Measurements from ENCODE around the gene TMEM132D.

- TF ChIP-seq EZH2phosphoT487 (IDR thresholded peaks at IDR 0.05; ENCODE audit: borderline replicate concordance, low read depth, low read length) (no peak), CTCF (conservative IDR thresholded peaks at IDR 0.05; ENCODE audit: low read length) (no peak)
Observed at GRCh38 chr12:129069886-129070285, 833.9 kb downstream of the TMEM132D start.

Measured in OCI-LY7 (cell line).